Measurements from ENCODE around the gene RASSF3. TPM values are rescaled to one million over a fixed set of nuclear protein-coding genes. Genes with fewer than 3 reads are reported as not detected.

The RASSF3 gene
- total RNA-seq, 1 experiment from 2014 or later: 107 TPM

- H3K4me1 ChIP-seq (ENCODE audit: control insufficient read depth, insufficient read depth, low read length): no peaks in the 10 kb centered on the region
- no peaks in the 10 kb centered on the region for H3K27me3 ChIP-seq (ENCODE audit: control insufficient read depth, insufficient read depth, low read length)
- H3K9me3 ChIP-seq (ENCODE audit: control insufficient read depth, insufficient read depth, low read depth, low read length): no peaks in the 10 kb centered on the region
- ChIA-PET POLR2A (interaction anchor here (0.6 kb wide), 1 partner anchor 131 kb away, joined by 7 read pairs; no protein-coding TSS in a partner anchor), CTCF (no interaction called here)
- H3K36me3 ChIP-seq (ENCODE audit: control insufficient read depth, insufficient read depth, low read length): no peaks in the 10 kb centered on the region
- intact Hi-C loops (cut with micrococcal nuclease; ENCODE audit: unreplicated experiment): no loop called here
- DNase-seq (ENCODE audit: low read depth, low spot score) (no peak), ATAC-seq (no peak)
- no TSS peak for BruUV-seq (replicated peaks)
- in situ Hi-C loops (cut with HindIII; ENCODE audit: low pct_unique_long_range_greater_than_20kb, low sequenced_read_pairs): no loop called here
- TF ChIP-seq POLR2AphosphoS5 (IDR thresholded peaks at IDR 0.05; ENCODE audit: low read depth, low read length) (no peak), TCF7L2 (IDR thresholded peaks at IDR 0.05; ENCODE audit: low read depth, low read length) (no peak), CTCF (IDR thresholded peaks at IDR 0.05) (no peak), SIN3A (IDR thresholded peaks at IDR 0.05; ENCODE audit: borderline replicate concordance, insufficient read depth, low read depth, low read length) (no peak)
- no peak overlapping the region for H3K4me3 ChIP-seq (ENCODE audit: low read depth in 2 of 2, low read length in 2 of 2)
- H3K27ac ChIP-seq (ENCODE audit: low read length): no peak overlapping the region
Measured at GRCh38 chr12:64736771-64737170, 126.5 kb downstream of the RASSF3 start.

- ChIA-PET CTCF (no interaction called here), POLR2A (no interaction called here)
- in situ Hi-C loops (cut with HindIII; ENCODE audit: low pct_unique_long_range_greater_than_20kb, low sequenced_read_pairs): no loop called here
- Histone ChIP-seq H3K9me3 (ENCODE audit: control insufficient read depth, insufficient read depth, low read depth, low read length) (no peaks in the 10 kb centered on the region), H3K27me3 (ENCODE audit: control insufficient read depth, insufficient read depth, low read length) (no peaks in the 10 kb centered on the region), H3K36me3 (ENCODE audit: control insufficient read depth, insufficient read depth, low read length) (no peaks in the 10 kb centered on the region), H3K27ac (ENCODE audit: low read length) (no peak overlapping the region), H3K4me1 (ENCODE audit: control insufficient read depth, insufficient read depth, low read length) (no peaks in the 10 kb centered on the region), H3K4me3 (ENCODE audit: low read depth in 2 of 2, low read length in 2 of 2) (no peak overlapping the region)
- TF ChIP-seq SIN3A (IDR thresholded peaks at IDR 0.05; ENCODE audit: borderline replicate concordance, insufficient read depth, low read depth, low read length) (no peak), REST (IDR thresholded peaks at IDR 0.05; ENCODE audit: insufficient read depth in 1 of 2, low read depth in 2 of 2, low read length in 1 of 2) (no peak), CTCF (IDR thresholded peaks at IDR 0.05) (no peak), TCF7L2 (IDR thresholded peaks at IDR 0.05; ENCODE audit: low read depth, low read length) (no peak), POLR2AphosphoS5 (IDR thresholded peaks at IDR 0.05; ENCODE audit: low read depth, low read length) (no peak)
- no peak for ATAC-seq
- intact Hi-C loops (cut with micrococcal nuclease; ENCODE audit: unreplicated experiment): no loop called here
- no TSS peak for BruUV-seq (replicated peaks)
- no peak for DNase-seq (ENCODE audit: low read depth, low spot score)
Measured at GRCh38 chr12:64737539-64737938, 127.2 kb downstream of the RASSF3 start.

All from Panc1 (cell line).